BJ (cell line): ENCODE measurements around the gene SBNO1. TPM values are rescaled to one million over a fixed set of nuclear protein-coding genes. Genes with fewer than 3 reads are reported as not detected.
"Not testable (repeated sequence)": the region's sequence is repeated elsewhere in the genome, so short reads cannot be mapped to it uniquely, and the experiment has no call there.

ENCODE experiments used
- CTCF ChIA-PET: fragments of 350-600 bp; formaldehyde crosslinking; extraction: SDS; loops from one replicate; lab custom pipeline; 2021; ENCODE audit warnings: antibody characterized with exemption, inconsistent platforms; lab: Yijun Ruan, JAX
- POLR2A ChIA-PET: fragments of 300-600 bp; sonication (Branson Sonifier 250); formaldehyde crosslinking; extraction: SDS; loops from one replicate; lab custom pipeline; 2021; ENCODE audit warnings: antibody characterized with exemption; lab: Charles Lee
- DNase-seq: peaks from one replicate; pipeline ENCODE4 v3.0.0-alpha.2; 2011; ENCODE audit warnings: low read depth
- H3K27me3 ChIP-seq: 2 replicates; pipeline ENCODE4 v1.6.0; 2011; ENCODE audit warnings: low read length; ENCODE audit not compliant: control insufficient read depth, insufficient read depth
- H3K36me3 ChIP-seq: 2 replicates; pipeline ENCODE4 v1.5.1; 2011; ENCODE audit warnings: low read length; ENCODE audit not compliant: control insufficient read depth, insufficient read depth
- H3K4me3 ChIP-seq: 2 replicates; pipeline ENCODE4 v1.5.1; 2011; ENCODE audit warnings: low read depth, mild to moderate bottlenecking, control low read depth, low read length
- polyA plus RNA-seq: library from polyadenylated mRNA; depleted of rRNA; stranded (reverse); fragments of >200 nt; gene quantifications from 2 replicates; pipeline ENCODE4 v1.2.3, GENCODE V29; 2011
- TF ChIP-seq, protein P1 (sequence below): IDR thresholded peaks from 2 replicates; pipeline ENCODE4 v1.5.1; 2011; ENCODE audit warnings: low read depth, mild to moderate bottlenecking, control low read depth, inconsistent platforms, low read length, moderate library complexity; ENCODE audit not compliant: insufficient read depth

Gene SBNO1
- polyA plus RNA-seq, 1 experiment, result 4.8 TPM

DNA sequence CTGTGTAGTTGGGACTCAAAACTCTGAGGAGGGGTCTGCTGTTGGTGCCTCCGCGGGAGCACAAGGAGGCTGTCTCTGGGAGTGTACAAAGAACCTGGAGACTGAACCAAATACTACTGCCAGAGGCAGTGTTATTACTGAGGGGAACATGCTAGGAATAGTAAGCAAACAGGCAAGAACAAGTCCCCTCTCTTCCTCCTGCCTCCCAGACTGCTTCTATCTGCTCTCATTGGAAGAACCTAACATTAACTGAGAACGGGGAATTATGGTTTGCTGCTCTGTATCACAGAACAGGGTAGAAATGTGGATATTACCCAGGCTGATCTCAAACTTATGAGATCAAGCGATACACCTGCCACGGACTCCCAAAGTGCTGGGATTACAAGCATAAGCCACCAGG lies 14.7 kb upstream of the SBNO1 start:
- Histone ChIP-seq H3K27me3 (no peaks in the 10 kb centered on the region), H3K4me3 (no peak overlapping the region), H3K36me3 (no peaks in the 10 kb centered on the region)
- no peak for DNase-seq
- CTCF ChIA-PET, result no interaction called here
- TF ChIP-seq, protein P1, sequence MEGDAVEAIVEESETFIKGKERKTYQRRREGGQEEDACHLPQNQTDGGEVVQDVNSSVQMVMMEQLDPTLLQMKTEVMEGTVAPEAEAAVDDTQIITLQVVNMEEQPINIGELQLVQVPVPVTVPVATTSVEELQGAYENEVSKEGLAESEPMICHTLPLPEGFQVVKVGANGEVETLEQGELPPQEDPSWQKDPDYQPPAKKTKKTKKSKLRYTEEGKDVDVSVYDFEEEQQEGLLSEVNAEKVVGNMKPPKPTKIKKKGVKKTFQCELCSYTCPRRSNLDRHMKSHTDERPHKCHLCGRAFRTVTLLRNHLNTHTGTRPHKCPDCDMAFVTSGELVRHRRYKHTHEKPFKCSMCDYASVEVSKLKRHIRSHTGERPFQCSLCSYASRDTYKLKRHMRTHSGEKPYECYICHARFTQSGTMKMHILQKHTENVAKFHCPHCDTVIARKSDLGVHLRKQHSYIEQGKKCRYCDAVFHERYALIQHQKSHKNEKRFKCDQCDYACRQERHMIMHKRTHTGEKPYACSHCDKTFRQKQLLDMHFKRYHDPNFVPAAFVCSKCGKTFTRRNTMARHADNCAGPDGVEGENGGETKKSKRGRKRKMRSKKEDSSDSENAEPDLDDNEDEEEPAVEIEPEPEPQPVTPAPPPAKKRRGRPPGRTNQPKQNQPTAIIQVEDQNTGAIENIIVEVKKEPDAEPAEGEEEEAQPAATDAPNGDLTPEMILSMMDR, result no peak
- POLR2A ChIA-PET, result no interaction called here

DNA sequence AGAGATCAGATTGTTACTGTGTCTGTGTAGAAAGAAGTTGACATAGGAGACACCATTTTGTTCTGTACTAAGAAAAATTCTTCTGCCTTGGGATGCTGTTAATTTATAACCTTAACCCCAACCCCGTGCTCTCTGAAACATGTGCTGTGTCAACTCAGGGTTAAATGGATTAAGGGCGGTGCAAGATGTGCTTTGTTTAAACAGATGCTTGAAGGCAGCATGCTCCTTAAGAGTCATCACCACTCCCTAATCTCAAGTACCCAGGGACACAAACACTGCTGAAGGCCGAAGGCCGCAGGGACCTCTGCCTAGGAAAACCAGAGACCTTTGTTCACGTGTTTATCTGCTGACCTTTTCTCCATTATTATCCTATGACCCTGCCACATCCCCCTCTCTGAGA lies 7.8 kb upstream of the SBNO1 start:
- POLR2A ChIA-PET, H3K4me3 ChIP-seq, CTCF ChIA-PET, H3K27me3 ChIP-seq, DNase-seq, H3K36me3 ChIP-seq: not testable (repeated sequence)

DNA sequence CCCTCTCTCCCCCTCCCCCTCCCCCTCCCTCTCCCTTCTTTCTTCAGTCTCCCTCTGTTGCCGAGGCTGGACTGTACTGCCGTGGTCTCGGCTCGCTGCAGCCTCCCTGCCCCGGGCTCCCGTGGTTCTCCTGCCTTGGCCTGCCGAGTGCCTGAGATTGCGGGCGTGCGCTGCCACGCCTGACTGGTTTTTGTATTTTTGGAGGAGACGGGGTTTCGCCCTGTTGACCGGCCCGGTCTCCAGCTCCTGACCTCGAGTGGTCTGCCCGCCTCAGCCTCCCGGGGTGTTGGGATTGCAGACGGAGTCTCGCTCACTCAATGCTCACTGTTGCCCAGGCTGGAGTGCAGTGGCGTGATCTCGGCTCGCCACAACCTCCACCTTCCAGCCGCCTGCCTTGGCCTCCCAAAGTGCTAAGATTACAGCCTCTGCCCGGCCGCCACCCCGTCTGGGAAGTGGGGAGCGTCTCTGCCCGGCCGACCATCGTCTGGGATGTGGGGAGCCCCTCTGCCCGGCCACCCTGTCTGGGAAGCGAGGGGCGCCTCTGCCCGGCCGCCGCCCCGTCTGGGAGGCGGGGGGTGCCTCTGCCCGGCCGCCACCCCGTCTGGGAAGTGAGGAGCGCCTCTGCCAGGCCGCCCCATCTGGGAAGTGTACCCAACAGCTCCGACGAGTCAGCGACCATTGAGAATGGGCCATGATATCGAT lies 7.2 kb upstream of the SBNO1 start:
- H3K4me3 ChIP-seq, CTCF ChIA-PET, POLR2A ChIA-PET, H3K36me3 ChIP-seq, H3K27me3 ChIP-seq, DNase-seq: not testable (repeated sequence)

DNA sequence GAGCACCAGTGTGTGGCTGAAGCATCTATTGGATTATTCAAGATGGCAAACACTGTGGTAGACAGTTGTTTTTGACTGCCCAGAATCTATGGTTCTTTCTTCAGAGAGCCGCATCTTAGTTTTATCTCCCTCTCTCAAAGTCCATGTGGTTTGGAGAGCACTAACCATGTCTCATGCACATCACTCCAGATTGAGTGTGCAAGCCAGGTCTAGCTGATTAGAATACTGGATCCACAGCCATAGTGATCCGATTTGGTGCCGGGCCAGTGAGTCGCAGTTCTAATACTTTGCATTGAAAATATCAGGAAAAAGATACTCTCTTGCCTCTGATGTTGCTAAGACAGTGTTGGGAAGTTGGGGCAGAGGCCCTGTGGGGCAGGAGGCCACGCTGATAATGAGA lies 4.6 kb upstream of the SBNO1 start:
- Histone ChIP-seq H3K36me3 (no peaks in the 10 kb centered on the region), H3K27me3 (no peaks in the 10 kb centered on the region), H3K4me3 (no peak overlapping the region)
- ChIA-PET POLR2A (no interaction called here), CTCF (interaction anchor here (0.6 kb wide), 1 partner anchor 21 kb away, joined by 3 read pairs; no protein-coding TSS in a partner anchor)
- TF ChIP-seq, protein P1, result no peak
- DNase-seq, result no peak

DNA sequence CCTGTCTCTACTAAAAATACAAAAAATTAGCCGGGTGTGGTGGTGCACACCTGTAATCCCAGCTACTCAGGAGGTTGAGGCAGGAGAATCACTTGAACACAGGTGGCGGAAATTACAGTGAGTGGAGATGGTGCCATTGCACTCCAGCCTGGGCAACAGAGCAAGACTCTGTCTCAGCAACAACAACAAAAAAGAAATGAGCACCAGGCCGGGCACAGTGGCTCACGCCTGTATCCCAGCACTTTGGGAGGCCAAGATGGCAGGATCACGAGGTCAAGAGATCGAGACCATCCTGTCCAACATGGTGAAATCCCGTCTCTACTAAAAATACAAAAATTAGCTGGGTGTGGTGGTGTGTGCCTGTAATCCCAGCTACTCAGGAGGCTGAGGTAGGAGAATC lies 3.8 kb upstream of the SBNO1 start:
- CTCF ChIA-PET, result interaction anchor here (1.3 kb wide), 1 partner anchor 16 kb away, joined by 3 read pairs; the partner anchor contains the start of gene KMT5A
- H3K36me3 ChIP-seq, H3K4me3 ChIP-seq, POLR2A ChIA-PET, DNase-seq, H3K27me3 ChIP-seq: not testable (repeated sequence)

DNA sequence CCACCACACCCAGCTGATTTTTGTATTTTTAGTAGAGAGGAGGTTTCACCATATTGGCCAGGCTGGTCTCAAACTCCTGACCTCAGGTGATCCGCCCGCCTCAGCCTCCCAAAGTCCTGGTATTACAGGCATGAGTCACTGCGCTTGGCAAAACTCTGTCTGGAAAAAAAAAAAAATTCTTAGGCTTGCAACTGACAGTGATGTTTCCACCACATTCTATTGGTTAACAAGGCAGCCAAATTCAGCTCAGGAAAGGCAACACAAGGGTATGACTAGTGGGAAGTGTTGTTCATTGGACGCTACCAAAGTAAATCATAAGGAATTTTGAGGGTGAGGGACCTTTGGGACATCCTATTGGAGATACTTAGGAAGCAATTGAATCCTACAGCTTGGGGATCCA lies 2.9 kb upstream of the SBNO1 start:
- Histone ChIP-seq H3K4me3 (no peak overlapping the region), H3K27me3 (no peaks in the 10 kb centered on the region), H3K36me3 (no peaks in the 10 kb centered on the region)
- CTCF ChIA-PET, result interaction anchor here (0.6 to 1.3 kb wide), 2 partner anchors 17 to 541 kb away, joined by 3 read pairs; partner anchors contain the start of gene KMT5A
- POLR2A ChIA-PET, result no interaction called here
- no peak for DNase-seq
- TF ChIP-seq, protein P1, result no peak
